GM12872 (cell line): Measurements from ENCODE around the gene PPP1R36.

Experiments
- TF ChIP-seq, protein P1 (sequence below): IDR thresholded peaks from 3 replicates; pipeline ENCODE4 v1.5.1; 2011; ENCODE audit warnings: low read depth, mild to moderate bottlenecking, low read length, moderate library complexity; ENCODE audit not compliant: insufficient read depth

Gene PPP1R36

GRCh38 chr14:64601571-64601970 lies 51.8 kb downstream of the PPP1R36 start:
- TF ChIP-seq, protein P1, sequence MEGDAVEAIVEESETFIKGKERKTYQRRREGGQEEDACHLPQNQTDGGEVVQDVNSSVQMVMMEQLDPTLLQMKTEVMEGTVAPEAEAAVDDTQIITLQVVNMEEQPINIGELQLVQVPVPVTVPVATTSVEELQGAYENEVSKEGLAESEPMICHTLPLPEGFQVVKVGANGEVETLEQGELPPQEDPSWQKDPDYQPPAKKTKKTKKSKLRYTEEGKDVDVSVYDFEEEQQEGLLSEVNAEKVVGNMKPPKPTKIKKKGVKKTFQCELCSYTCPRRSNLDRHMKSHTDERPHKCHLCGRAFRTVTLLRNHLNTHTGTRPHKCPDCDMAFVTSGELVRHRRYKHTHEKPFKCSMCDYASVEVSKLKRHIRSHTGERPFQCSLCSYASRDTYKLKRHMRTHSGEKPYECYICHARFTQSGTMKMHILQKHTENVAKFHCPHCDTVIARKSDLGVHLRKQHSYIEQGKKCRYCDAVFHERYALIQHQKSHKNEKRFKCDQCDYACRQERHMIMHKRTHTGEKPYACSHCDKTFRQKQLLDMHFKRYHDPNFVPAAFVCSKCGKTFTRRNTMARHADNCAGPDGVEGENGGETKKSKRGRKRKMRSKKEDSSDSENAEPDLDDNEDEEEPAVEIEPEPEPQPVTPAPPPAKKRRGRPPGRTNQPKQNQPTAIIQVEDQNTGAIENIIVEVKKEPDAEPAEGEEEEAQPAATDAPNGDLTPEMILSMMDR = no peak

DNA sequence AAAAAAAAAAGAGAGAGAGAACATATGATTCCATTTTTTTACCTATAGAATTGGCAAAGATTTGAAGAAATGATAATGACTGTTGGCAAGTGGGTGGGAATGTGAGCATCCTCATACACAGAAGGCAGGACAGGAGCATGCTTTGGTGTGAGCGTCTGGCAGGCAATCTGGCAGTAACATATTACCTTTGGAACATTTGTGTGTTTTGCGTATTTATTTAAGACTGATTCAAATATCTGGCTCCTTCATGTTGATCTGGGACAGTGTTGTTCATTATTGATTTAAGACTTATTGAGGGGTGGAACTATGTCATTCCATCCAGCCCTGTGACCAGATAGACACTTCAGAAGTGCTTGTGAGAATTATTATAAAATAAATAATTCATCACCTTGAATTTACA lies 53.1 kb downstream of the PPP1R36 start:
- TF ChIP-seq, protein P1 = no peak

DNA sequence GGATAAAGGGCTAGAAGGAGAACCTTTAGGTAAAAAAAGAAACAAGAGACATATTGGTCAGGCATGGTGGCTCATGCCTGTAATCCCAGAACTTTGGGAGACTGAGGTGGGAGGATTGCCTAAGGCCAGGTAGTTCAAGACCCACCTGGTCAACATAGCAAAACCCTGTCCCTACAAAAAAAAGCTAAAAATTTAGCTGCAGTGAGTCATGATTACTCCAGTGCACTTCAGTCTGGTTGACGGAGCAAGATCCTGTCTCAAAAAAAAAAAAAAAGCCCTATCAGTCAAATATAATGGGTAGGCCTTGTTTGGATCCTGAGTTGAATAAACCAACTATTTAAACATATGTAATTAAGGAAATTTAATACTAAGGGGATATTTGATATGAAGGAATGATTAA lies 54.2 kb downstream of the PPP1R36 start:
- TF ChIP-seq, protein P1 = no peak

DNA sequence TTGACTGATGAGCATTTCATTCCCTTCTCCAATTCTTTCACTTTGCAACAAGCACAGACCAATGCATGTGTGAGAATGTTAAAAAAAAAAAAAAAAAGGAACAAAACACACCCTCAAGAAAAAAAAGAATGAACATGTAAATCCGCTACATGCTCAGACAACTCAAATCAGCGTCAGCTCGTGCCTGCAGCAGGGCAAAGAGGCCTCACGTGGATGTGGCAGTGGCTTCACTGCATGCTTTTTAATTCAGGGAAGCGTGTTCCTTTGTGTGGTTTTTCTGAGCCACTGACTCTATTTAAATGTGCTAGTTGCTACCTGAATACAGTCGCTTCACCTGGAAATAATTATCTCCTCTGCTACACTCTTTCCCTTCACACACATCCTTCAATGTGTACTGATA lies 55.1 kb downstream of the PPP1R36 start:
- TF ChIP-seq, protein P1 = no peak

DNA sequence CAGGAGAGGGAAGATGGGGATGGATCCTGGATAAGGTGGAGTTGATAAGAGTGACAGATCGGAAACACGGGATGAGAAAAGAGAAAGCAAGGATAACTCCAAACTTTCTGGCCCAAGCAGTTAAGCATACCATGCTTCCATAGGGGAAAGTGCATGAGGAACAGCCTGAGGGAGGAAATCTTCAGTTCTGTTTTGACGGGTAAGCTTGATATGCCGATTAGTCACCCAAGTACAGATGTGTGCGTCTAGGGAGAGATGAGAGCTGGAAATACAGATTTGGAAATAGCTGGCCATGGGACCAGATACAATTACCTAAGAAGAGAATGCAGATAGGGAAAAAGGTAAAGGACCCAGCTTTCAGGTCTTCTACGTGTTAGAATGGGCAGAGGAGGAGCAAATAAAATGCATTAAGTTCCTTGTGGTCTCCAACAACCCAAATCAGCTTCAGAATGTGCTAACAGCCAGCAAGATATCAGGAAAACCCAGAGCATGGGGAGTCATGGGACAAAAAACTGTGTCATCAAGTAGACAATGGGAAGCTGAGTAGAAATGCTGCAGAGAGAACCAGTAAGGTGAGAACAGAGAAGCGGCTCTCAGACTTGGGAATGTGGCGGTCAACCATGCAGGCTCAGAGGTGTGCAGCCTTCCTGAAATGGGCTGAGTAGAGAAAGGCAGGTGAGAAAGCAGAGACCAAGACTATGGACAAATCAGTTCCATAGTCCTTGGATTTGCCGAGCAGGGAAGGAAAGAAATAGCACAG lies 56.3 kb downstream of the PPP1R36 start:
- TF ChIP-seq, protein P1 = no peak

DNA sequence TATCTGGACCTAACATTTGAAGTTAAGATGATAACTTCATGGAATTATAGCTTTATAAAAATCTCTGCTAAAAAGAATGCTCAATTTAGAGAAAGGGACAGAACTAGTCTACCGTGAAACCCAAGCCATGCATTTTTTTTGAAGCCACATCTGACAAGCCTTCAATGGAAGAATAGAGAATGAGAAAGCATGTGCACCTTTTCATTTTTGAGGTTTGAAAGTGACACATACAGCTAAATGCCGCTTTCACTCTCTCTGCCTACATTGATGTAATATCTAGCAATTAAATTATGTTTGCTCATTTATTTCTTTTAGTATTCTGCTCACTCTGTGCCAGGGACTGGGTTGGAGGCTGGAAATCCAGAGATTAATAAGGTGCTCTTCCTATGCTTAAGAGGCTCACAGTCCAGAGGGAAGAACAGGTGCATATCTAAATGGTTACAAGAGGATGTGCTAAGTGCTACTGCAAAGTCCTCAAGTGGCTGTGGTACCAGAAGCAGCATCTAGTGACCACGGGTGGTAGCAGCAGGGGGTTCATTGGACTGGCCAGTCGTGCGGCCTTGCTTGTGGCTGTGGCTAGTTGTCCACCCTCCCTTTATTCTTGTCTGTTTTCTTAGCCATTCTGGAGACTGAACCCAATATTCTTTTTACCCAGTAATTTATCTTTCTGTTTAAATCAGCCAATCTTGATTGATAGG lies 60.4 kb downstream of the PPP1R36 start:
- TF ChIP-seq, protein P1 = no peak

- TF ChIP-seq, protein P1 = no peak
These were observed 61.7 kb downstream of the PPP1R36 start for GRCh38 chr14:64611358-64612020.
